ENCODE data around the gene SHQ1. TPM values are rescaled to one million over a fixed set of nuclear protein-coding genes. Genes with fewer than 3 reads are reported as not detected.

The SHQ1 gene
- total RNA-seq, 1 donor: 30.2 TPM

- DNase-seq (ENCODE audit: low read depth): no peak
- TF ChIP-seq CTCF (IDR thresholded peaks at IDR 0.05; ENCODE audit: insufficient read depth, low read depth, low read length): no peak
Observed at GRCh38 chr3:72804361-72804760, 43.9 kb downstream of the SHQ1 start.

GRCh38 chr3:72803573-72803972, 44.7 kb downstream of the SHQ1 start:
- DNase-seq (ENCODE audit: low read depth): no peak
- TF ChIP-seq CTCF (IDR thresholded peaks at IDR 0.05; ENCODE audit: insufficient read depth, low read depth, low read length): no peak
- no peak overlapping the region for H3K4me3 ChIP-seq (ENCODE audit: low read depth, low read length)

More at GRCh38 chr3:72804361-72804760, 43.9 kb downstream of the SHQ1 start:
- H3K4me3 ChIP-seq (ENCODE audit: low read depth, low read length): no peak overlapping the region

GRCh38 chr3:72802001-72802400, 46.2 kb downstream of the SHQ1 start:
- no peak overlapping the region for H3K4me3 ChIP-seq (ENCODE audit: low read depth, low read length)
- no peak for DNase-seq (ENCODE audit: low read depth)
- no peak for TF ChIP-seq CTCF (IDR thresholded peaks at IDR 0.05; ENCODE audit: insufficient read depth, low read depth, low read length)

GRCh38 chr3:72800869-72801268, 47.4 kb downstream of the SHQ1 start:
- no peak for DNase-seq (ENCODE audit: low read depth)
- H3K4me3 ChIP-seq (ENCODE audit: low read depth, low read length): no peak overlapping the region
- no peak for TF ChIP-seq CTCF (IDR thresholded peaks at IDR 0.05; ENCODE audit: insufficient read depth, low read depth, low read length)

- no peak overlapping the region for H3K4me3 ChIP-seq (ENCODE audit: low read depth, low read length)
- no peak for DNase-seq (ENCODE audit: low read depth)
- no peak for TF ChIP-seq CTCF (IDR thresholded peaks at IDR 0.05; ENCODE audit: insufficient read depth, low read depth, low read length)
Observed at GRCh38 chr3:72798552-72799195, 49.6 kb downstream of the SHQ1 start.

- DNase-seq (ENCODE audit: low read depth): no peak
Observed at GRCh38 chr3:72797773-72798543, 50.3 kb downstream of the SHQ1 start.

More at GRCh38 chr3:72797773-72798543, 50.3 kb downstream of the SHQ1 start:
- H3K4me3 ChIP-seq (ENCODE audit: low read depth, low read length): no peak overlapping the region
- no peak for TF ChIP-seq CTCF (IDR thresholded peaks at IDR 0.05; ENCODE audit: insufficient read depth, low read depth, low read length)
